Inferior parietal cortex (tissue), 1 donor: Measurements from ENCODE around the gene KCNK4.

ENCODE experiments used
- DNase-seq: peaks from one replicate; pipeline ENCODE4 v3.0.0-alpha.2; 2016; ENCODE audit errors: extremely low spot score

Gene KCNK4

DNA sequence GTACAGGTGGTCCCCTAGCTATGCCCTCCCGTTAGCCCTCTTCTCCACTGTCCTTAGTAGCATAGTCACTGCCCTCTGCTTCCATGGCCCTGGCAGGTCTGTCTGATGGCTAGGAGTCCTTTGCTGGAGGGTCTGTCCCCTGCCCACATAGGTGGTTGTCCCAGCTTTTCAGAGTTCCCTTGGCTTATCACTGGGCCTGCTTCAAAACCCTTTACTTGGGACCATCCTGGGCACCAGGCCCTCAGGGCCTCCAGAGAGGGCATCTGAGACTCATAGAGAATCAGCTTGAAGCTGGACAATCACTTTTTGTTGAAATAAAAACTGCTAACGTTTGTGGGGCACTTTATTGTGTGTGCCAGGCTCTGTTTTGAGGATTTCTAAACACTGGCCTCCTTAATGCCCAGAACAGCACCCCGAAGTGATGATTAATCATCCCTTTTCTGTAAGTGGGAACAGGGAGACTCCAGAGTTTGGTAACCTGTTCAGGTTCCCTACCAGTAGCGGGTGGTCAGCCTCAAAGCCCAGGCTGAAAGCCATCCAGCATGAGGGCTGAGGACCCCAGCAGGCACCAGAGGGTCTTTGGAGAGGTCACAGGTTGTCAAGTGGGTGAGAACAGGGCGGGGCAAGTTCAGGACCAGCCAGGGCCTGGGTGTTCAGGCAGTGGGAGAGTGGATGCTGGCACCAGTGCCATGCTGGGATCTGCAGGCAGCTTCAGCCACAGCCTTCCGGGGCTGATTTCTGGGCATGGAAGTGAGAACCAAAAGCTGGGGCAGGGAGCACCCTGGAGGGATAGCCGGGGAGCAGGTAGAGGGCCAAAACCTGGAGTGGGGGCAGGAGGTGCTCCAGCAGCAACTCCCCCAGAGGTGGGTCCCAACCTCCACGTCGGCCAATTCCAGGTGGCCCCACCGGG lies 495 bp upstream of the KCNK4 start:
- DNase-seq = no peak

GRCh38 chr11:64291752-64292459 lies 804 bp downstream of the KCNK4 start:
- no peak for DNase-seq

DNA sequence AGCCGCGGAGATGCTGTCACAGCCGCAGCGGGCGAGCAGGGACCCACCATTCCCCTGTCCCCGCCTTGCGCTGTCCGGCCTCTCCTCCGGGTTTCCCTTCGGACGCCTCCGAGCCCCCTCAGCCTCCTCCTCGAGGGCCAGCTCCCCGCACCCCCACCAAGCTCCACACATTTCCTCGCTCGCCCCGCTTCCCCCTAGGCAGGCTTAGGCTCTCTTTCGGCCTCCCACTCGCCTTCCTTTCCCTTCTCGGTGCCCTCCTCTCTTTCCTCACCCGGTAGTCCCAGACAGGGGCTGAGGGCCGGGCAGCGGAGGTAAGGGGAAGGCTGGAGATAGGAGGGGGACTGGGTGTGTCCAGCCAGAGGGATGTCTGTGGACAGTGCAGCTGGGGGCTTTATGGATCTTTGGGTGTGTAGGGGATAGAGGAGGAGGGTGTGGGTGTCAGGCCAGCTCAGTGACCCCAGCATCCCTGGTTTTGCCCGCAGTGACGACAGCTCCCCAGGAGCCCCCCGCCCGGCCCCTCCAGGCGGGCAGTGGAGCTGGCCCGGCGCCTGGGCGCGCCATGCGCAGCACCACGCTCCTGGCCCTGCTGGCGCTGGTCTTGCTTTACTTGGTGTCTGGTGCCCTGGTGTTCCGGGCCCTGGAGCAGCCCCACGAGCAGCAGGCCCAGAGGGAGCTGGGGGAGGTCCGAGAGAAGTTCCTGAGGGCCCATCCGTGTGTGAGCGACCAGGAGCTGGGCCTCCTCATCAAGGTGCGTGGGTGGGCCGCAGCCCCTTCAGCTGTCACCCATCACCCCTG lies 1.6 kb downstream of the KCNK4 start:
- DNase-seq = no peak

DNA sequence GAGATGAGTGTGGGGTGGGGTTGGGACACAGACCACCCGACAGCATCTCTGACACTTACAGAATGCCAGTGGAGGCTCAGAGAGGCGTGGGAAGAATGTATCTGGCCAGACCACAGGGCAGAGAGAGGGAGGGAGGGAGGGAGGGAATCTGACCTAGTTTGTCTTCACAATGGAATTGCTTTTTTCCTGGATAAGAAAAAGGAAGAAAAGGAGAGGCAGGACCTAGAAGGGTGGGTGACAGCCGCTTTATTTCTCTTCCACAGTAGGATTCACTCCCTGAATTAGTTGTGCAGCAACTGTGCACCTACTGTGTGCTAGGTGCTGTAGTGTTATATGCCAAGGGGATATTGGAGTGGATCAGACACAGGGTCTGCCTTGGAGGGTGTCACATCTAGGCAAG lies 3.7 kb downstream of the KCNK4 start:
- DNase-seq = no peak

DNA sequence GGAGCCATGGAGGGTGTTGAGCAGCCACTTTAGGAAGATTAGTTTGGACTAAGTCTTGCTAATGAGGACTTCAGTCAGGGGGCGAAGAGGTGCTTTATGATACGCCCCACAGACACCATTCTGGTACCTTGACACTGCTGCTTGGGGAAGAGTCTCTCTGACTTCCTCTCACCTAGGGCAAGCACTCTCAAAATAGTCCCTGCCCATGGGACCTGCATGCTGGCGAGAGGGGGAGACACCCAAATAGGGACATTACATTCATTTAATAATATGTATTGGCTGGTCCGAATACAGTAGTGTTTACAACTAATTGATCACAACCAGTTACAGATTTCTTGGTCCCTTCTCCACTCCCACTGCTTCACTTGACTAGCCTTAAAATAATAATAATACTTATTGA lies 4.7 kb downstream of the KCNK4 start:
- DNase-seq = no peak

GRCh38 chr11:64296236-64296635 lies 5.1 kb downstream of the KCNK4 start:
- DNase-seq = no peak

DNA sequence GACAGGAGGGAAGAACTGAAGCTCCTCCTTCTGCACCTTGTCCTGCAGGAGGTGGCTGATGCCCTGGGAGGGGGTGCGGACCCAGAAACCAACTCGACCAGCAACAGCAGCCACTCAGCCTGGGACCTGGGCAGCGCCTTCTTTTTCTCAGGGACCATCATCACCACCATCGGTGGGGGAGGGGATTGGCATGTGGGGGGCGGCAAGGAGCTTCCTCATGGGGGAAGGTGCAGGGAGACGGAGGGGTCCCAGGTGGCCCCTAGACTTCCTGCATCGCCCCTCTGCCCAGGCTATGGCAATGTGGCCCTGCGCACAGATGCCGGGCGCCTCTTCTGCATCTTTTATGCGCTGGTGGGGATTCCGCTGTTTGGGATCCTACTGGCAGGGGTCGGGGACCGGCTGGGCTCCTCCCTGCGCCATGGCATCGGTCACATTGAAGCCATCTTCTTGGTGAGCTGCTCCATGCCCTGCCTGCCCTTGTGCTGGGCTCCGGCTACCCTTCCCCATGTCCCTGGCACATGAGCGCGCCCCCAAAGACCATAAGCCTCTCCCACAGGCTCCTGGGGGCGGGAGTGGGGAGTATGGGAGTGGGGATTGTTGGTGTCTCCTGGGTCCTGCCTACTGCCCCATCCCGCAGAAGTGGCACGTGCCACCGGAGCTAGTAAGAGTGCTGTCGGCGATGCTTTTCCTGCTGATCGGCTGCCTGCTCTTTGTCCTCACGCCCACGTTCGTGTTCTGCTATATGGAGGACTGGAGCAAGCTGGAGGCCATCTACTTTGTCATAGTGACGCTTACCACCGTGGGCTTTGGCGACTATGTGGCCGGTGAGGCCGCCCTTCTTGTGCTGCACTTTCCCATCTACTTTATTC lies 6.0 kb downstream of the KCNK4 start:
- no peak for DNase-seq

DNA sequence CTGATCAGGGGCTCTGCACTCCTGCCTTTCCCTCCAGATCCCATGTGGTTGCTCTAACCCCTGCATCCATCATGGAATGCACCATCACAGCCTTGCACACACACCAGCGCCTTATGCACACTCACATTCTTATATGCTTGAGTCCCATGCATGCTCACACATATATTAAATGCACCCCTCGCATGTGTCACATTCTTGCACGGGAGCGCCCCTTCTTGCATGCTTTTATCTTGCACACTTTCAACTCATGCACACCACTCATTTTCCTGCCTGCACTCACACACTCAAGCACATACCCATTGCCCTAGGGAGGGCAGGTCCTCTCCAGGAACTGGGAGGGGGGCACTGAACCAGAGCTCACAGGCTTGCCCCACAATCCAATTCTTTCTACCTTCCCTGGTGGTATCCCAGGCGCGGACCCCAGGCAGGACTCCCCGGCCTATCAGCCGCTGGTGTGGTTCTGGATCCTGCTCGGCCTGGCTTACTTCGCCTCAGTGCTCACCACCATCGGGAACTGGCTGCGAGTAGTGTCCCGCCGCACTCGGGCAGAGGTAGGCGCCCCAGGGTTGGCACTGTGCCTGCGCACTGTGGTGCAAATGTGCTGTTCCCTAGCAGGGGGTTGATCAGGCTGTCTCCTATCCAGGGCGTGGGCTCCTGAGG lies 6.7 kb downstream of the KCNK4 start:
- no peak for DNase-seq

DNA sequence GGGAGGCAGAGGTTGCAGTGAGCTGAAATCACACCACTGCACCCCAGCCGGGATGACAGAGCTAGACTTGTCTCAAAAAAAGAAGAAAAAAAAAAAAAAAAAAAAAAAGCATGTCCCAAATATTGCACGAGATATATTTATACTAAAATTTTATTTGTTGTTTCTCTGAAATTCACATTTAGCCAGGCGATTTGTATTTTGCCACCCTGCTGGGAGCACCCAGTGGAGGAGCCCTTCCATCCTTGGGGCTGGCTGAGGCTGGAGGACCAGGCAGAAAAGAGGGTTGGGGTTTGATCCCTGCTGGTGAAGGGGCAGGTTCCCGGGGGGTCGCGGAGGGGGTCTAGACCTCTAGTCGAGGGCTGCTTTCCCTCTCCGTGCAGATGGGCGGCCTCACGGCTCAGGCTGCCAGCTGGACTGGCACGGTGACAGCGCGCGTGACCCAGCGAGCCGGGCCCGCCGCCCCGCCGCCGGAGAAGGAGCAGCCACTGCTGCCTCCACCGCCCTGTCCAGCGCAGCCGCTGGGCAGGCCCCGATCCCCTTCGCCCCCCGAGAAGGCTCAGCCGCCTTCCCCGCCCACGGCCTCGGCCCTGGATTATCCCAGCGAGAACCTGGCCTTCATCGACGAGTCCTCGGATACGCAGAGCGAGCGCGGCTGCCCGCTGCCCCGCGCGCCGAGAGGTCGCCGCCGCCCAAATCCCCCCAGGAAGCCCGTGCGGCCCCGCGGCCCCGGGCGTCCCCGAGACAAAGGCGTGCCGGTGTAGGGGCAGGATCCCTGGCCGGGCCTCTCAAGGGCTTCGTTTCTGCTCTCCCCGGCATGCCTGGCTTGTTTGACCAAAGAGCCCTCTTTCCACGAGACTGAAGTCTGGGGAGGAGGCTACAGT lies 8.1 kb downstream of the KCNK4 start:
- no peak for DNase-seq

DNA sequence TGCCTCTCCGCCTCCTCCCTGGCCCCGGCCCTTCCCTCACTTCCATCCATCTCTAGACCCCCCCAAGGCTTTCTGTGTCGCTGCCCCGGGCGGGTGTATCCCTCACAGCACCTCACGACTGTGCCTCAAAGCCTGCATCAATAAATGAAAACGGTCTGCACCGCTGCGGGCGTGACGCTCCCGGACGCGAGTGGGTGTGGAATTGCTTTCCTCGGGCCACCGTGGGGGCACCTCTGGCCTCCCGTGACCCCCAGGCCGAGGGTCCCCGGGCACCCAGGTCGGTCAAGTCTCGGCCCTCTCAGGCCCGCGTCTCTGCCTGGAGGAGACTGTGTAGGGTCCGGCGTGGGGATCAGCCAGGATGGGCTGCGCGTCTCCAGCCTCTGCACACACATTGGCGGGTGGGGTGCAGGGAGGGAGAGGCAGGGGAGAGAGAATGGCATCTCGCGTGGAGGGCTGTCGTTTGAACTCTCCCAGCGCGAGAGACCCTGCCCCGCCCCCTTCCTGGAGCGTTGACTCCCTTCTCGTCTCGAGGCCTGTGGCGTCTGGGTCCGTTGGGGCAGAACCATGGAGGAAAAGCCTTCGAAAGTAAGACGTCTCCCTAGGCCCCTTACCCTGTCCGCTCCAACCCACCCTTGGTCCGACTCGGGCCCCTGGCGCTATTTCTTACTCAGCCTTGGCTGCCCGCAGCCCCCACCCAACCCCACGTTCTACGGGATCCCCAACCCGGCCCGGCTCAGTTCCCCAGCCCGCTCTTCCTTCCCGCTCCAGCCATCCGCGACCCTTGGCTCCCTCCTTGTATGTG lies 8.9 kb downstream of the KCNK4 start, which contains the start of gene CATSPERZ:
Gene CATSPERZ, plus strand, starts transcription at position 512 of the 802 bp plus-strand sequence. Its CDS starts 53 bp downstream, at position 565.
- DNase-seq = no peak

DNA sequence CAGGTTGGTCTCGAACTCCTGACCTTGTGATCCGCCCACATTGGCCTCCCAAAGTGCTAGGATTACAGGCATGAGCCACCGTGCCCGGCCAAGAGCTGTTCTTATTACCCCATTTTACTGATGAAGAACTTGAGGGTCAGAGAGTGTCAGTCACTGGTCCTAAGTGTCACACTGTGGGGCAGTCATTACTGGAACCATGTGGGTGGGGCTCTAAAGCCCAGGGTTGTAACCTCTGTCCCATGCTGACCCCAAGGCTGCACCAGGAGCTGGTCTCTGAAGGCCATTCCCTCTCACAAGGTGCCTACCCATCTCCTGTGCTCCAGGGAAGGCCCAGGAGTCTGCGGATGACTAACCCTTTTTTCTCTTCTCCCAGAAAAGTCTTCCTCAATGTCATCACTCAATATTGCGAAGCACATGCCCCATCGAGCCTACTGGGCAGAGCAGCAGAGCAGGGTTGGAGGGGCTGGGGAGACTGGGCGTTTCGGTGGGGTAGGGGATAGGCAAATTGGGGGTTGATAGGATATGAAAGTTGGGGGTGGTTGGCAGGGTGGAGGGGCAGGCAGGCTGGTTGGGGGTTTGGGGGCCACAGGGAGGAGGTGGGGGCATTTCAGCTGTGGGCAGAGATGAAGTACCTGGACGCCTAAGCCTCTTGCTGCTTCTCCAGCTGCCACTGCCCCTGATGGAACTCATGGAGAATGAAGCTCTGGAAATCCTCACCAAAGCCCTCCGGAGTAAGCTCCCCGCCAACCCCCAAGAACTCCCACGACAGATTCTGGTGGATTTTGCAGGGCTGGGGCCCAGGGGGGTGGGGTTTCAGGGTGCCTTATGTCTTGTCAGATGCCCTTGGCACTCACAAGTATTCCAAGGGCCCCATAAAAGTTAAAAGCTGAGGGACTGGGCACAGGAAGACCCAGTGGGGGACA lies 12.3 kb downstream of the KCNK4 start:
- no peak for DNase-seq

GRCh38 chr11:64304032-64304315 lies 12.9 kb downstream of the KCNK4 start:
- DNase-seq = no peak

DNA sequence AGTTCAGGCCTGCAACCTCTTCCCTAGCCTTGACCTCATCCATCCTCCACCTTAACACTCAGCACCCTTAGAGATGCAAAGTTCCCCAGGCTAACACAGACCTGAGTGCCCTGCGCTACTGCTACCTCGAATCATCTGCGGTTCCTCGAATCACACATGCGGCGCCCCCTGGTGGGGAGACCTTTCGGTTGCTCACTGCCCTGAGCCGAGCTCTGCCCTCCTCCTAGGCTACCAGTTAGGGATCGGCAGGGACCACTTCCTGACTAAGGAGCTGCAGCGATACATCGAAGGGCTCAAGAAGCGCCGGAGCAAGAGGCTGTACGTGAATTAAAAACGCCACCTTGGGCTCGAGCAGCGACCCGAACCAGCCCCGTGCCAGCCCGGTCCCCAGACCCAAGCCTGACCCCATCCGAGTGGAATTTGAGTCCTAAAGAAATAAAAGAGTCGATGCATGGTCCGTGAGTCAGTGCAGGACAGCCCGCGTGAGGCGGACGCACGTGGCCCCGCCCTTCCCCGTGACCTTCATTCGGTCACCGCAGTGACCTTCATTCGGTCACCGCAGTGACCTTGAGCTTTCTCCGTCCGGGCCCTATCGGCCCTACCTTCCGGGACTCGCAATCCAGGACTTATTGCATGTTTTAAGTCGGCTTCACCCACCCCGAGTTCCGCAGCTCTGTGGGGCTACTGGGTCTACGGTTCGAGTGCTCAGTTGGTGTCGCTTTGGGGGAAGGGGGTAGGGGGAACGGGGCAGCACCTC lies 13.4 kb downstream of the KCNK4 start:
- peak; percentile 90 for DNase-seq

- DNase-seq = peak; percentile 96
Observed at GRCh38 chr11:64305075-64305690, 14.1 kb downstream of the KCNK4 start, which contains the start of gene ESRRA. ESRRA (plus strand) TSS chr11:64305524; CDS start chr11:64307180, 1,656 bp downstream.

- peak; percentile 53 for DNase-seq
Observed at GRCh38 chr11:64305691-64306562, 14.8 kb downstream of the KCNK4 start.

GRCh38 chr11:64306563-64306875 lies 15.4 kb downstream of the KCNK4 start:
- DNase-seq = no peak
